Mononuclear cell (primary cell): ENCODE measurements around the gene LRRN1. TPM values are rescaled to one million over a fixed set of nuclear protein-coding genes. Genes with fewer than 3 reads are reported as not detected.

Experiments used
- H3K27me3 ChIP-seq: 2 replicates; pipeline ENCODE4 v1.6.0; 2011; ENCODE audit warnings: low read length, control low read depth; ENCODE audit not compliant: insufficient read depth
- H3K4me1 ChIP-seq: 2 replicates; pipeline ENCODE4 v1.5.1; 2011; ENCODE audit warnings: mild to moderate bottlenecking, low read length, control low read depth; ENCODE audit not compliant: insufficient read depth
- H3K4me3 ChIP-seq: 2 replicates; pipeline ENCODE4 v1.5.1; 2011; ENCODE audit warnings: mild to moderate bottlenecking, low read length, moderate library complexity
- H3K9me3 ChIP-seq: 2 replicates; pipeline ENCODE4 v1.5.1; 2011; ENCODE audit warnings: low read depth, mild to moderate bottlenecking, control low read depth, low read length
- total RNA-seq: library from RNA; depleted of rRNA; stranded (reverse); fragments of >200 nt; gene quantifications from one replicate; pipeline ENCODE4 v1.2.3, GENCODE V29; 2012

Gene LRRN1
- total RNA-seq, result 1.3 TPM

GRCh38 chr3:3799173-3800079 is at the start of gene LRRN1:
TSS of gene LRRN1 (plus strand) at chr3:3799431. CDS start at chr3:3844642, 45,211 bp downstream.
- peaks cover 59% of the 10 kb centered on the region for H3K27me3 ChIP-seq
- peaks cover 16% of the 10 kb centered on the region for H3K4me1 ChIP-seq
- no peaks in the 10 kb centered on the region for H3K9me3 ChIP-seq
- peak within 1 kb of the TSS; percentile 45 for H3K4me3 ChIP-seq

GRCh38 chr3:3753416-3753815 is 45.8 kb upstream of the LRRN1 start:
- H3K4me3 ChIP-seq, result no peak overlapping the region
- H3K9me3 ChIP-seq, result no peaks in the 10 kb centered on the region
- no peaks in the 10 kb centered on the region for H3K4me1 ChIP-seq
- no peaks in the 10 kb centered on the region for H3K27me3 ChIP-seq

GRCh38 chr3:3765661-3766060 is 33.6 kb upstream of the LRRN1 start:
- Histone ChIP-seq H3K27me3 (no peaks in the 10 kb centered on the region), H3K9me3 (no peaks in the 10 kb centered on the region), H3K4me1 (no peaks in the 10 kb centered on the region), H3K4me3 (no peak overlapping the region)

GRCh38 chr3:3766140-3766539 is 33.1 kb upstream of the LRRN1 start:
- H3K27me3 ChIP-seq, result no peaks in the 10 kb centered on the region
- H3K9me3 ChIP-seq, result no peaks in the 10 kb centered on the region
- no peaks in the 10 kb centered on the region for H3K4me1 ChIP-seq
- H3K4me3 ChIP-seq, result no peak overlapping the region

- no peaks in the 10 kb centered on the region for H3K27me3 ChIP-seq
- H3K9me3 ChIP-seq, result peaks cover 5% of the 10 kb centered on the region
- no peaks in the 10 kb centered on the region for H3K4me1 ChIP-seq
- H3K4me3 ChIP-seq, result no peak overlapping the region
Measured at GRCh38 chr3:3771094-3771493, 28.1 kb upstream of the LRRN1 start.

DNA sequence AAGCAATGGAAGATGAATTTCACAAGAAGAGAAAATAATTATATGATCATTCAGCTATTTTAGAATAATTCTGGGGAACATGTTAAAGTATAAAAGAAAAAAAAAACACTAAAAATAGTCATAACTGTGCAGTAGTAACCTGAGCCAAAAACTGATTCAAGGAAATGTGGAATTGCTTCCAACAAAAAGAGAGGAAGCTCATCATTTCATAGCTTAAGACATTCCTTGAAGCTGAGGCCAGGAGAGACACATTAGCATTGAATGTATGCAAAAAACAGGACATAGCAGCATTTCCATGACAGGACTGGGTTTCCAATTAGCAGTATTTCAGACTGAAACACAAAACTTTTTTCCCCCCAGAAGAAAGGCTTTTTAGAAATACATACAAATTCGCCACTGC is 27.7 kb upstream of the LRRN1 start:
- H3K4me3 ChIP-seq, result no peak overlapping the region
- peaks cover 5% of the 10 kb centered on the region for H3K9me3 ChIP-seq
- H3K4me1 ChIP-seq, result no peaks in the 10 kb centered on the region
- no peaks in the 10 kb centered on the region for H3K27me3 ChIP-seq

DNA sequence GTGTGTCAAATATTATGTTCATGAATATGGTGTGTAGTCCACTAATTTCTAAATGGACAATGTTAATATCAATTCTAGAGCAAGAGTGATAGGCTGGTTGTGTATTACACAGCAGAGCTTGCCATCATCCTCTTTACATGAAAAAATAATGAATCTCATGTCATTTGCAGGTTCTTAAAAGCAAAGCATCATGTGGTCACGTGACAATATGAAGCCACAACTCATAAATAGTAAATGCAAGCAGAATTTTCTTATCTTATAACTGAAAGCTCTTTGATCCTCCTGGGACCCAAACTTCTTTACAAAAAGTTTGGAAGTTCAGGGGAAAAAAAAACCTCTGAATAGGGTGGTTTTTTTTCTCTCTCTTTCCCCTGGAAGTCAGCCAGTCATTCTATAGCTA is 26.9 kb upstream of the LRRN1 start:
- Histone ChIP-seq H3K4me1 (no peaks in the 10 kb centered on the region), H3K4me3 (no peak overlapping the region), H3K9me3 (peaks cover 5% of the 10 kb centered on the region), H3K27me3 (no peaks in the 10 kb centered on the region)

GRCh38 chr3:3772920-3773319 is 26.3 kb upstream of the LRRN1 start:
- Histone ChIP-seq H3K9me3 (peaks cover 5% of the 10 kb centered on the region), H3K4me3 (no peak overlapping the region), H3K4me1 (no peaks in the 10 kb centered on the region), H3K27me3 (no peaks in the 10 kb centered on the region)

GRCh38 chr3:3776607-3777006 is 22.6 kb upstream of the LRRN1 start:
- no peak overlapping the region for H3K4me3 ChIP-seq
- no peaks in the 10 kb centered on the region for H3K27me3 ChIP-seq
- no peaks in the 10 kb centered on the region for H3K4me1 ChIP-seq
- peaks cover 5% of the 10 kb centered on the region for H3K9me3 ChIP-seq

DNA sequence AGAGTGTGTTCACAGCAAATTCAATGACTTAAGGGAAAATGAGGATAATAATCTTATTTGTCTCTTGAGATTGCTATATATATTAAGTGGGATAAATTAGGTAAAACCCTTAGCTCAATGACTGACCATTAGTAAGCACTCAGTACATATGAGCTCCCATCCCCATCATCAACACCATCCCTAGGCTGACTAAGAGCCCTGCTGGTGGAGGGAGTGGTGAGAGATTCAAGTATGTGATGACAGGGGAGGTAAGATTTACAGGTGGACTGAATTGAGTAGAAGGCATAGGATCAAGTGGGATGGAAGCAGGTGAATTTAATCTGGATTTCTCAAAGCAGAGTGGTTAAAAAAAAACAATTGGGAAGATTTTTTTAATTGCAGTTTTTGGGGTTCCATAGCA is 21.0 kb upstream of the LRRN1 start:
- Histone ChIP-seq H3K27me3 (no peaks in the 10 kb centered on the region), H3K4me1 (no peaks in the 10 kb centered on the region), H3K4me3 (no peak overlapping the region), H3K9me3 (peaks cover 5% of the 10 kb centered on the region)

DNA sequence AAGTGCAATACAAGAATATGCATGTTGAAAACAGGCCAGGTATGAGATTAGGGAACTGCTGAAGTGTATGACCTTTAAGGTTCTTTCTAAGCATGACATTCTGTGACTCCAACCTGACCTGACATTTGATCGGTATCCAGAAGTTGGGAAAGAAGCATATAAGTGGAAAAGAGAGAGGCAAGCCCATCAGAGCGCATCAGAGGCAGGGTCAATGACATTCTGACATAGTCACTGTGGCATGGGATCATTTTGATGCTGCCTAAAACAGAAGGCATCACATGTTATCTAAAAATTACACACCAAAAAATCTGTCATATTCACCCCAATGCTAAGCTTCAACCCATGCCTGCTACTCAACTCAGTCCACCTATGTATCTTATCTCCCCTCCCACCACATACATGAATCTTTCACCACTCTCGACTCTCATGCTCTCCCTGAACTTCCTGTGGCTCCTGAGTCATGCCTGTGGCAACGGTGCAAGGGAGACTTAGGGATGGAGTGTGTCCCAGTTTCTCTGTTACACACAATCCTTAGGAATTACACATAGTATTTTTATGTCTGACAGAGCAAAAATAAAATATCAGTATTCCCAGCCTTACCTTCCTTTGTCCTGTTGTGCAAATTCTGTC is 20.5 kb upstream of the LRRN1 start:
- H3K9me3 ChIP-seq, result peaks cover 5% of the 10 kb centered on the region
- H3K4me1 ChIP-seq, result no peaks in the 10 kb centered on the region
- no peaks in the 10 kb centered on the region for H3K27me3 ChIP-seq
- no peak overlapping the region for H3K4me3 ChIP-seq

DNA sequence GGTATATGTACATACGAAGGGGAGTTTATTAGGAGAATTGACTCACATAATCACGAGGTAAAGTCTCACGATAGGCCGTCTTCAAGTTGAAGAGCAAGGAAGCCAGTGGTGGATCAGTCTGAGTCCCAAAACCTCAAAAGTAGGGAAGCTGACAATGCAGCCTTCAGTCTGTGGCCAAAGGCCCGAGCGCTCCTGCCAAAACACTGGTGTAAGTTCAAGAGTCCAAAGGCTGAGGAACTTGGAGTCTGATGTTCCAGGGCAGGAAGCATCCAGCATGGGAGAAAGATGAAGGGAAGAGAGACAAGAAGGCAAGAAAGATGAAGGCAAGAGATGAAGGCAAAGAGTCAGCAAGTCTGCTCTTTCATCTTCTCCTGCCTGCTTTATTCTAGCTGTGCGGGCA is 16.8 kb upstream of the LRRN1 start:
- H3K4me1 ChIP-seq, result no peaks in the 10 kb centered on the region
- no peak overlapping the region for H3K4me3 ChIP-seq
- no peaks in the 10 kb centered on the region for H3K9me3 ChIP-seq
- no peaks in the 10 kb centered on the region for H3K27me3 ChIP-seq

- Histone ChIP-seq H3K4me1 (no peaks in the 10 kb centered on the region), H3K9me3 (no peaks in the 10 kb centered on the region), H3K27me3 (no peaks in the 10 kb centered on the region), H3K4me3 (no peak overlapping the region)
Measured at GRCh38 chr3:3783210-3783609, 16.0 kb upstream of the LRRN1 start.

DNA sequence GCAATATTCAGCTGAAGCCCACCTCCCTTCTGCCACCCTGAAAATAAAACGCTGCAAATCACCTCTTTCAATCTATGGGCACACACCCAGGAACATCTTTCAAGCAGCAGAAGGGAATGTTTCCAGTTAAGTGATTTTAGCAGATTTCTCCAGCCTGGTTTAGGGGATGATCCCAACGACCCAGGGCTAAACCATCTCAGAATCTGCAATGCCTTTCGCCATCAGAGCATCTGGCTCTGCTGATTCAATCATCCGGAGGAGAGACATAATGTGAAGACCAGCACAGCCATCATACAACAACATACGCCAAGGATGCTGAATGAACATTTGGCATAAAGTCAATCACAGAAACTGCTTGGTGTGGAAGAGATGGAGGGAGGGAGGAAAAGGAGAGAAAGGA is 15.5 kb upstream of the LRRN1 start:
- no peaks in the 10 kb centered on the region for H3K9me3 ChIP-seq
- no peak overlapping the region for H3K4me3 ChIP-seq
- no peaks in the 10 kb centered on the region for H3K27me3 ChIP-seq
- no peaks in the 10 kb centered on the region for H3K4me1 ChIP-seq

GRCh38 chr3:3792391-3792790 is 6.8 kb upstream of the LRRN1 start:
- H3K4me3 ChIP-seq, result no peak overlapping the region
- no peaks in the 10 kb centered on the region for H3K4me1 ChIP-seq
- peaks cover 12% of the 10 kb centered on the region for H3K27me3 ChIP-seq
- H3K9me3 ChIP-seq, result no peaks in the 10 kb centered on the region
